Spleen (tissue), 11 donors: ENCODE measurements around the gene CPT1B. TPM values are rescaled to one million over a fixed set of nuclear protein-coding genes. Genes with fewer than 3 reads are reported as not detected.
"Not testable (repeated sequence)": the region's sequence is repeated elsewhere in the genome, so short reads cannot be mapped to it uniquely, and the experiment has no call there.

ENCODE experiments used
- DNase-seq: peaks from one replicate; pipeline ENCODE4 v3.0.0-alpha.2; 2020
- H3K27ac ChIP-seq, 8 donors: fragments of 200-600 bp; sonication (generic) in 7 of 8; 1 replicate in 4 of 8; 2 replicates in 4 of 8; pipeline versions ENCODE4 v1.5.0 to v1.8.0; 2016 to 2021; ENCODE audit warnings: inconsistent platforms in 4 of 8, mild to moderate bottlenecking in 4 of 8, moderate library complexity in 1 of 8
- H3K27me3 ChIP-seq, 7 donors: fragments of 200-600 bp; sonication (generic) in 6 of 7; replicated peaks in 1 of 7; 1 replicate in 4 of 7; 2 replicates in 3 of 7; pipeline versions ENCODE4 v1.5.0 to v1.8.0; 2016 to 2021; ENCODE audit warnings: inconsistent platforms in 3 of 7, mild to moderate bottlenecking in 1 of 7
- H3K36me3 ChIP-seq, 6 donors: fragments of 200-600 bp; sonication (generic) in 5 of 6; 1 replicate in 4 of 6; 2 replicates in 2 of 6; pipeline versions ENCODE4 v1.5.0 to v1.8.0; 2016 to 2021; ENCODE audit warnings: inconsistent platforms in 2 of 6
- H3K4me1 ChIP-seq, 6 donors: fragments of 200-600 bp; sonication (generic) in 5 of 6; 1 replicate in 3 of 6; 2 replicates in 3 of 6; pipeline versions ENCODE4 v1.5.0 to v1.8.0; 2016 to 2021; ENCODE audit warnings: inconsistent platforms in 3 of 6
- H3K4me3 ChIP-seq, 8 donors: fragments of 200-600 bp; sonication (generic) in 7 of 8; 1 replicate in 4 of 8; 2 replicates in 4 of 8; pipeline versions ENCODE4 v1.5.0 to v1.8.0; 2016 to 2021; ENCODE audit warnings: inconsistent platforms in 4 of 8, mild to moderate bottlenecking in 4 of 8, moderate library complexity in 2 of 8
- H3K9me3 ChIP-seq, 8 donors: fragments of 200-600 bp; sonication (generic) in 7 of 8; 1 replicate in 4 of 8; 2 replicates in 4 of 8; pipeline versions ENCODE4 v1.5.0 to v1.8.0; 2016 to 2021; ENCODE audit warnings: inconsistent platforms in 4 of 8
- POLR2A ChIP-seq, 3 donors: fragments of 450-650 bp; IDR thresholded peaks; one replicate each; pipeline ENCODE4 v1.5.1; 2017; ENCODE audit warnings: antibody characterized with exemption in 3 of 3, mild to moderate bottlenecking in 1 of 3
- POLR2AphosphoS5 ChIP-seq, 3 donors: sonication (generic); formaldehyde crosslinking; IDR thresholded peaks; one replicate each; pipeline ENCODE4 v1.5.1; 2017; ENCODE audit warnings: antibody characterized with exemption in 3 of 3
- WGBS, 5 donors: extraction: QIAGEN DNeasy Blood & Tissue Kit in 3 of 5; methylation state at CpG; one replicate each; pipeline versions ENCODE4 v1.1.5 to v1.1.7; 2013 to 2018; 5-methylcytosine and 5-hydroxymethylcytosine counted together
- intact Hi-C: fragments of 100-400 bp; cut with DNase I; formaldehyde crosslinking; loops from one replicate; pipeline ENCODE4 v1.15.0; 2023; ENCODE audit warnings: low total_unique reads
- polyA plus RNA-seq, 3 donors: library from polyadenylated mRNA; stranded (reverse); fragments of 200-250 nt; gene quantifications; one replicate each; pipeline ENCODE4 v1.2.1, GENCODE V29; 2013
- total RNA-seq, 7 donors: library from RNA; depleted of rRNA in 3 of 7; stranded (reverse); fragments of >200 nt in 3 of 7; fragmentation: NEBNext Ultra II Directional in 4 of 7; extraction: Animal tissue kit (Norgen Biotek cat#: 25700) in 4 of 7; gene quantifications; one replicate each; pipeline versions ENCODE4 v1.1.0 to v1.2.1, GENCODE V29; 2016 to 2021
- TF ChIP-seq, protein P1 (sequence below), 11 experiments: fragments of 200-600 bp in 7 of 11; fragments of 450-650 bp in 4 of 11; sonication (generic) in 4 of 11; IDR thresholded peaks in 8 of 11; conservative IDR thresholded peaks in 3 of 11; 1 replicate in 7 of 11; 2 replicates in 4 of 11; pipeline versions ENCODE4 v1.4.0 to v1.8.0; 2016 to 2021; ENCODE audit warnings: antibody characterized with exemption in 11 of 11, inconsistent platforms in 4 of 11, mild to moderate bottlenecking in 1 of 11
- donor health status: healthy with polysubstance abuse.
- donor health status: DM: no; HTN: no; CAD: no; lungs with moderate emphysema.
- donor health status: DM: no; HTN: no; CAD: no.
- donor health status: Bipolar disorder and iron deficiency.
- donor health status: healthy.
- donor health status: DM: no; HTN: no; CAD: no.
- donor health status: DM: yes; HTN: yes; CAD: no.

Gene CPT1B
- total and polyA plus RNA-seq, 10 donors, result 23.6 to 55.3 (median 34.3) TPM

DNA sequence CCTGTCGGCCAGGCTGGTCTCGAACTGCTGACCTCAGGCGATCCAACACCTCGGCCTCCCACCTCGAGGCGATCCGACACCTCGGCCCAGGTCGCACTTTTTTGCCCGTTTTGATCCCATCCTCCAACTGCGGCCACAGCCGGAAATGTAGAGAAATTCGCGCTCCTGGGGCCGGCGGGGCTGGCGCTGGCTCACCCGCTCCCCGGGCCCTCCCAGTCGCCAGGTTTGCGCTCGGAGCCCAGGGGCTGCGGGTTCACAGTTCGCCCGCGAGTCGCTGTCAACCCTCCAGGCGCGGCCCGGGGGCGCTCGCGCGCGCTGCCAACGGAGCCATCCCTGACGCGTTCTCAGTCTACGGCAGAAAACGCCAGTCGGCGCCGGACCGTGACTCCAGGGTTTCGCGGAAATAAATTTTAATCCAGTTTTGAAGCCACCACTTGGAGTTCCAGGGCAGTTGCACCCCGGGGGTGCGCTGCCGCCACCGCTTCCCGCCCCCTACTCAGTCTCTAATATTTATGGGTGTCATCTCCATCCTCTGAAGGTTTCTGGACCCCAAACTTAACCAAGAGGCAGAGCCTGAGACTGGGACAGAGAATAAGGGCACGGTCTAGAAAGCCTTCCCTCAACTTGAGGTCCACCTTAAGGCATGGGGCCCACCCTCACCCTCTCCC lies 34.0 kb downstream of the CPT1B start:
- peak; percentile 97 for DNase-seq
- H3K27ac ChIP-seq, result peak overlapping the region; percentile 59 to 100 (median 98)
- H3K4me3 ChIP-seq, result peak overlapping the region in 6 of 8 donors; percentile 5 to 60 (median 20)
- peaks cover 0 to 30% (median 14%) of the 10 kb centered on the region in 7 donors for H3K27me3 ChIP-seq
- H3K9me3 ChIP-seq, result no peaks in the 10 kb centered on the region
- H3K4me1 ChIP-seq, result peaks cover 27 to 99% (median 64%) of the 10 kb centered on the region in 6 donors
- no peaks in the 10 kb centered on the region for H3K36me3 ChIP-seq
- TF ChIP-seq POLR2A (IDR thresholded peaks at IDR 0.05), result no peak
- peak; percentile 75 to 88 (median 77) for TF ChIP-seq POLR2AphosphoS5 (IDR thresholded peaks at IDR 0.05)
- TF ChIP-seq, protein P1, sequence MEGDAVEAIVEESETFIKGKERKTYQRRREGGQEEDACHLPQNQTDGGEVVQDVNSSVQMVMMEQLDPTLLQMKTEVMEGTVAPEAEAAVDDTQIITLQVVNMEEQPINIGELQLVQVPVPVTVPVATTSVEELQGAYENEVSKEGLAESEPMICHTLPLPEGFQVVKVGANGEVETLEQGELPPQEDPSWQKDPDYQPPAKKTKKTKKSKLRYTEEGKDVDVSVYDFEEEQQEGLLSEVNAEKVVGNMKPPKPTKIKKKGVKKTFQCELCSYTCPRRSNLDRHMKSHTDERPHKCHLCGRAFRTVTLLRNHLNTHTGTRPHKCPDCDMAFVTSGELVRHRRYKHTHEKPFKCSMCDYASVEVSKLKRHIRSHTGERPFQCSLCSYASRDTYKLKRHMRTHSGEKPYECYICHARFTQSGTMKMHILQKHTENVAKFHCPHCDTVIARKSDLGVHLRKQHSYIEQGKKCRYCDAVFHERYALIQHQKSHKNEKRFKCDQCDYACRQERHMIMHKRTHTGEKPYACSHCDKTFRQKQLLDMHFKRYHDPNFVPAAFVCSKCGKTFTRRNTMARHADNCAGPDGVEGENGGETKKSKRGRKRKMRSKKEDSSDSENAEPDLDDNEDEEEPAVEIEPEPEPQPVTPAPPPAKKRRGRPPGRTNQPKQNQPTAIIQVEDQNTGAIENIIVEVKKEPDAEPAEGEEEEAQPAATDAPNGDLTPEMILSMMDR (IDR thresholded peaks at IDR 0.05 in 8 of 11, conservative IDR thresholded peaks at IDR 0.05 in 3 of 11), result peak; percentile 35 to 84 (median 68)
- 3 to 10% (median 5%) methylated on average over 25 to 52 of the region's 52 CpGs for WGBS, 5 donors
- intact Hi-C loops, result no loop called here

DNA sequence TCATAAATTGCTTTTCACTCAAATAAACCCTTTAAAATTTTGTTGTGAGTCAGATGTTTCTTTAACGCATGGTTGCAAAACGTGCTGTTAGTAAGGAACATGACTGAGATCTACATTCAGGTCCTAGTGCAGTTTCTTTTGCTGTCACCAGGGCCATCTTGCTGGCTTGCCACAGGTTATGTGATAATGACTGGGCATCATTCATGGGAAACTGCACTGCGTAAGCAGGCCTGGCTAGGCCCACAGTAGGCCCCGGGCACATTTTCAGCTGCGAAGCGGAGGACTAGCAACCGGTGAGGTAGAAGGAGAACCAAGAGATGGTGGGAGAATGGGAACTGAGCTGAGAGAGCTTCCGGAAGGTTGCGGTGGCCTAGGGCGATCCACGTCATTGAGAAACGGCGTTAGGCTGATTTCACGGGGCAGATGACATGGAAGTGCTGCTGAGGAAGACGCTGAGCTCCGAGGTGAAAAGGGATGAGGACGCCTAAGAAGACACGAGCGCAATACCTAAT lies 35.8 kb downstream of the CPT1B start:
- DNase-seq, result peak; percentile 90

DNA sequence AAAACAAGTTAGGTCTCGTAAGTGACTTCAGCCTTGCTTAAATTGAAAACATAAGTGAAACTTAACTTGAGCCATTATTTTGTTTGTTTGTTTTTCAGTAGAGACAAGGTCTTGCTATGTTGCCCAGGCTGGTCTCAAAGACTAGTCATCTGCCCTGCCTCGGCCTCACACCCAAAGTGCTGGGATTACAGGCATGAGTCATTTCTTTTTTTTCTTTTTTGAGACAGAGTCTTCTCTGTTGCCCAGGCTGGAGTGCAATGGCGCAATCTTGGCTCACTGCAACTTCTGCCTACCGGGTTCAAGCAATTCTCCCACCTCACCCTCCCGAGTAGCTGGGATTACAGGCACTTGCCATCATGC lies 36.6 kb downstream of the CPT1B start:
- intact Hi-C loops, H3K27me3 ChIP-seq, H3K36me3 ChIP-seq, H3K9me3 ChIP-seq: not testable (repeated sequence)
- peak in 1 of 3 donors; percentile 70 for TF ChIP-seq POLR2AphosphoS5 (IDR thresholded peaks at IDR 0.05)
- Histone ChIP-seq H3K4me3 (peak overlapping the region in 1 of 8 donors; percentile 59), H3K4me1 (peaks cover 37 to 100% (median 68%) of the 10 kb centered on the region in 6 donors), H3K27ac (peak overlapping the region; percentile 89 to 100 (median 98))
- DNase-seq, result peak; percentile 84
- 40 to 60% (median 53%) methylated on average over 5 of the region's 5 CpGs for WGBS, 5 donors

More for the DNA sequence above, 35.8 kb downstream of the CPT1B start:
- Histone ChIP-seq H3K4me1 (peaks cover 37 to 99% (median 68%) of the 10 kb centered on the region in 6 donors), H3K4me3 (peak overlapping the region in 1 of 8 donors; percentile 59), H3K27ac (peak overlapping the region; percentile 35 to 100 (median 98)), H3K27me3 (peaks cover 0 to 17% (median 2%) of the 10 kb centered on the region in 7 donors), H3K36me3 (no peaks in the 10 kb centered on the region), H3K9me3 (no peaks in the 10 kb centered on the region)
- 52 to 77% (median 62%) methylated on average over 19 of the region's 19 CpGs for WGBS, 5 donors
- TF ChIP-seq POLR2A (IDR thresholded peaks at IDR 0.05), result peak in 1 of 3 donors; percentile 26
- TF ChIP-seq POLR2AphosphoS5 (IDR thresholded peaks at IDR 0.05), result peak; percentile 62 to 89 (median 81)
- TF ChIP-seq, protein P1 (IDR thresholded peaks at IDR 0.05 in 8 of 11, conservative IDR thresholded peaks at IDR 0.05 in 3 of 11), result peak in 6 of 11 experiments; percentile 20 to 64 (median 46)
- intact Hi-C loops, result no loop called here

DNA sequence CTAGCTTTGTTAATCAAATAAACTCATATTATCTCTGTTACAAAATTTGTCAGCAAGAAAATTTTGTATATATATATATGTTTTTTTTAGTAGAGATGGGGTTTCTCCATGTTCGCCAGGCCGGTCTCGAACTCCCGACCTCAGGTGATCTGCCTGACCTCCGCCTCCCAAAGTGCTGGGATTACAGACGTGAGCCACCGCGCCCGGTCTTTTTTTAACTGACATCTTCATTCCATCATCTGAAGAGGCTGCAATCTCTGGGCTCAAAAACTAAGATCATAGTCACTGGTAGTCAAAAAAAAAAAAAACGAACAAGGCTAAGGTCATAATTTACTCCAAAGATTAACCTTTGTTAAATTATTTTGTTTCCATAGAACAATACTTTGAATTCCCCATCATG lies 37.8 kb downstream of the CPT1B start:
- DNase-seq, result peak; percentile 72
- H3K4me1 ChIP-seq, result peaks cover 37 to 100% (median 64%) of the 10 kb centered on the region in 6 donors
- peak overlapping the region; percentile 89 to 100 (median 98) for H3K27ac ChIP-seq
- no peak for TF ChIP-seq POLR2AphosphoS5 (IDR thresholded peaks at IDR 0.05)
- TF ChIP-seq, protein P1 (IDR thresholded peaks at IDR 0.05 in 8 of 11, conservative IDR thresholded peaks at IDR 0.05 in 3 of 11), result no peak
- peak overlapping the region in 1 of 8 donors; percentile 59 for H3K4me3 ChIP-seq
- no peaks in the 10 kb centered on the region for H3K9me3 ChIP-seq
- intact Hi-C loops, result no loop called here
- WGBS, 5 donors, result 68 to 80% (median 71%) methylated on average over 10 of the region's 10 CpGs
- H3K27me3 ChIP-seq, result no peaks in the 10 kb centered on the region
- H3K36me3 ChIP-seq, result no peaks in the 10 kb centered on the region
